Erythroblast (primary cell): ENCODE measurements around the gene SETDB2.

ENCODE experiments used
- DNase-seq, 2 experiments: peaks; one replicate each; lab custom pipeline; 2025; lab: John Stamatoyannopoulos, UW
- GATA1 ChIP-seq: IDR thresholded peaks from 2 replicates; pipeline ENCODE4 v1.6.1; 2011; ENCODE audit warnings: low read depth, mild to moderate bottlenecking, control low read depth, low read length, moderate library complexity
- POLR2A ChIP-seq: IDR thresholded peaks from 2 replicates; pipeline ENCODE4 v1.6.1; 2011; ENCODE audit warnings: mild to moderate bottlenecking, low read length

Gene SETDB2

GRCh38 chr13:49503951-49504350 lies 59.9 kb downstream of the SETDB2 start:
- TF ChIP-seq POLR2A (no peak), GATA1 (no peak)
- no peak for DNase-seq

GRCh38 chr13:49512578-49512977 lies 68.5 kb downstream of the SETDB2 start:
- no peak for TF ChIP-seq GATA1
- no peak for TF ChIP-seq POLR2A
- no peak for DNase-seq

- TF ChIP-seq GATA1, result no peak
- no peak for TF ChIP-seq POLR2A
- no peak for DNase-seq
Measured at GRCh38 chr13:49516467-49516866, 72.4 kb downstream of the SETDB2 start.

- peak; percentile 7 for DNase-seq
- TF ChIP-seq GATA1 (no peak), POLR2A (no peak)
Measured at GRCh38 chr13:49517461-49517860, 73.4 kb downstream of the SETDB2 start.

- no peak for DNase-seq
Measured at GRCh38 chr13:49521224-49521623, 77.2 kb downstream of the SETDB2 start.

DNA sequence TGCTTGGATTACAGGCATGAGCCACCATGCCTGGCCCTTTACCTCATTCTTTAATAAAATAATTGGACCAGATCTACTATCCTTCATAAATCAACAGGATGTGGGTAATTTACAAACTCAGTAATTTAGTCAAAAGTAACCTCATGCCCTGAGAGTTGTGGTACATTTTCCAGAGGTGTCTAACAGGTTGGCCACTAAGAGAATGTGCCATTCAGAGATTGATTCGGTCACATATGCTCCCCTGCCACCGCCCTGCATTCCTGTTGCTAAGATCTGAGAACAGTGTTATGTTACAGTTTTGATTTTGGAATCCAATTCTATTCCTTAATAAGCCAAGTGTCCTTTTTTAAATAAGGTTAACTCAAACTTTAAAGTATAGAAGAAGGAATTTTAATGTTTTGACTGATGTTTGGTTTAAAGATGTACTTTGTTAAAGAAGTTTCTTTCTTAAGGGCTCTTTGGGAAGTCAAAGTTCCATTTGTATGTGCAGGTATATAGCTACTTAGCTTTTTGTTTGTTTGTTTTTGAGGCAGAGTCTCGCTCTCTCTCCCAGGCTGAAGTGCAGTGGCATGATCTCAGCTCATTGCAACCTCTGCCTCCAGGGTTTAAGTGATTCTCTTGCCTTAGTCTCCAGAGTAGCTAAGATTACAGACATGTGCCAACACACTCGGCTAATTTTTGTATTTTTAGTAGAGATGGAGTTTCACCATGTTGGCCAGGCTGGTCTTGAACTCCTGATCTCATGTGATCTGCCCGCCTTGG lies 80.8 kb downstream of the SETDB2 start:
- no peak for DNase-seq
- no peak for TF ChIP-seq POLR2A
- TF ChIP-seq GATA1, result no peak

More at GRCh38 chr13:49521224-49521623, 77.2 kb downstream of the SETDB2 start:
- TF ChIP-seq GATA1, result no peak
- TF ChIP-seq POLR2A, result no peak

GRCh38 chr13:49527123-49527522 lies 83.0 kb downstream of the SETDB2 start:
- no peak for DNase-seq
- TF ChIP-seq GATA1 (no peak), POLR2A (no peak)

DNA sequence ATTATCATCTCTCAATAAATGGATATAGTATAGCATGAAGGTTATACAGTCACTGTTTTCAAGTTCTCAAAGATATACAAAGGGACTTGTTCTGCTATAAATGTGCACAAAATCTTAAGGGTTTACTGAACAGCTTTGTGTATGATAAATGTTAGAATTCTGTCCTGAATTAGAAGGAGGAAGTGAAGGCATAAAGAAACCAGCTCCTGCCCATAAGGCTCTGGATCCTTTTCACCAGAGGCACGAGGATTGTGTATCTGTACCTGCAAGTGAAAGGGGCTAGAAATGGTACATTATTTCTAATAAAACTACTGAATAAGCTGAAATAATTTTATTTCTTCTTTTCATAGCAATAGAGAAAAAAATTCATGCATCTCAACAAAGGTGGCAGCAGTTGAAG lies 84.1 kb downstream of the SETDB2 start:
- TF ChIP-seq GATA1, result no peak
- no peak for TF ChIP-seq POLR2A
- DNase-seq, result no peak

GRCh38 chr13:49530457-49530856 lies 86.4 kb downstream of the SETDB2 start:
- TF ChIP-seq POLR2A (no peak), GATA1 (no peak)
- peak; percentile 29 to 71 for DNase-seq

DNA sequence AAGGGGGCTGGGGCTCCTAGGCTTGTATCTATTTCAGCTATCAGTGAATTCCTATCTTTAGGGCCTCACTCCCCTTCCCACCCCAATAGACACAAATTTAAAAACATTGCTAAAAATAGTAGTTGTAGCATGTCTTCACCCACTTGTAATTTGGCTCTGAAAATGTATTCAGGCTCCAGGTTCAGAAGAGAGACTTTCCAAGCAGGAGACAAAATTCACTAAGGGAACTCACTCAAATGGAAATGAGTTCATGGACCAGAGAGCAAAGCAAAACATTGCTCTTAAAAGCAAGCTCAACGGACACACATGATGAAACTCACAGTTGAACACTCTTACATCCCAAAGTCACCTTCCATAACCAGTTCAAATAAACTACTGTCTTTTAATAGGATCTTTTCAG lies 88.5 kb downstream of the SETDB2 start:
- DNase-seq, result no peak
- TF ChIP-seq GATA1, result no peak
- no peak for TF ChIP-seq POLR2A

GRCh38 chr13:49533011-49533410 lies 88.9 kb downstream of the SETDB2 start:
- DNase-seq, result no peak
- TF ChIP-seq POLR2A (no peak), GATA1 (no peak)

GRCh38 chr13:49533591-49534269 lies 89.7 kb downstream of the SETDB2 start:
- no peak for DNase-seq
- TF ChIP-seq GATA1 (no peak), POLR2A (no peak)

DNA sequence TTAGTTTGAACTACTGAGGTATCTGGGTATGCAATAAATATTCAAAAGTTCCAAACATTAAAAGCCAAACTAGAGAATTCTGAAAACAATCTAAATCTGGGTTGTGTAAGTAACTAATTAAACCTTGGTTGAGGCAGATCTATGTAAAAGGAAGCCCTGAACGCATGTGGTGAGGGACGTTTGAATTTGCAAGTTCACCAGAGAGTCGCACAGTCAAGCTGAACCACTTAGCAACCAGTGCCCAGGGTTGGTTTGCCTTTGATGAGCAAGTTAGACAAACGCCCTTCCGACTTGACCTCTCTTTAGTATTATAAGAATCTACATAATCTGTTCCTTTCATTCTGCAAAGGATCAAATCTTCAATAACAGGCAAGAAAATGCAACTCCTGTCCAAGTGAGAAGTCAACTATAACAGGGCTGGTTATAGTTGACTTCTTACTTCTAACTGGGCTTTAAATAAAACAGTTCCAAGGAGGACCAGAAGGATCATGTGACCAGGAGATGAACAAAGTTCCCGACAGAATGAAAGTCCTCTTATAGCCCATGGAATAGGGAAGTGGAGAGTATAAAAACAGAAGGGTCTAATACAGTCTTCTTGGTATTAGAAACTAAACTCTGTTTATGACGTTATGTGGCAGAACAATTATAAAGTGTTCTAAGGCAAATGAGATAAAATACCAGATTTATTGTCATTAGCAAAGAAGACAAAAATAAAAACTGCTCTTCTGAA lies 92.2 kb downstream of the SETDB2 start:
- no peak for DNase-seq
- no peak for TF ChIP-seq GATA1
- no peak for TF ChIP-seq POLR2A

DNA sequence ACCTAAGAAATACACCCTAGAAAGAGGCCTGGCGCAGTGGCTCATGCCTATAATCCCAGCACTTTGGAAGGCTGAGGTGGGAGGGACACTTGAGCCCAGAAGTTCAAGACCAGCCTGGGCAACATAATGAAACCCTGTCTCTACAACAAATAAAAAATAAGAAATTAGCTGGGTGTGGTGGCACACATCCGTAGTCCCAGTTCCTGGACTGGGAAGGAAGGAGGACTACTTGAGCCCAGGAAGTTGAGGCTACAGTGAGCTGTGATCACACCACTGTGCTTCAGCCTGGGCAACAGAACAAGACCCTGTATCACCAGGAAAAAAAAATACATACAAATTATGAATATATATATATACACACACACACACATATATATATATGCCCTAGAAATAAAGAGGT lies 94.3 kb downstream of the SETDB2 start:
- DNase-seq, result no peak
- TF ChIP-seq POLR2A (no peak), GATA1 (no peak)

- TF ChIP-seq GATA1 (no peak), POLR2A (no peak)
- no peak for DNase-seq
Measured at GRCh38 chr13:49539313-49539712, 95.2 kb downstream of the SETDB2 start.

DNA sequence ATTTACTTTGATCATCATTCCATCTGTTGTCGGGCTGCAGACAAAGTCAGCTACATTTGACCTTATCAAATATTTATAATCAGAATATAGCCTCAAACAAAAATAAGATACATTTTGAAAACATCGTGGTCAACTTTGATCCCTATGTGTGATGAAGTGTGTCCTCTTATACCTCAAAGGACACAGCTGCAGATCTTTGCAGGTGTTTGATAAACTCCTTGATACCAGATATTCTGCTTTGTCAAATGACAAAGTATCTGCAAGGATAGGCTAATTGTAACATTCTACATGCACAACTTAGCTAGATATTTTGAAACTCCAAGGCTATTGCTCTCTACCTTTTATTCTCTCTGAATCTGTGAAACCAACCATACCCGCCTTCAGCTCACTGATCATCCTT lies 95.7 kb downstream of the SETDB2 start:
- DNase-seq, result no peak
- no peak for TF ChIP-seq POLR2A
- no peak for TF ChIP-seq GATA1
